Upper lobe of right lung (tissue), 1 donor: ENCODE results near the gene MFN2. TPM values are rescaled to one million over a fixed set of nuclear protein-coding genes. Genes with fewer than 3 reads are reported as not detected.

Experiments used
- ATAC-seq: fragments of 200-7000 bp; cut with Tn5 transposase; one replicate; pipeline ENCODE4 v1.9.1; 2020; ENCODE audit warnings: mild to moderate bottlenecking, moderate library complexity
- DNase-seq: peaks from one replicate; pipeline ENCODE4 v3.0.0-alpha.2; 2020
- H3K27ac ChIP-seq: fragments of 200-600 bp; one replicate; pipeline ENCODE4 v1.8.0; 2022
- H3K27me3 ChIP-seq: fragments of 200-600 bp; one replicate; pipeline ENCODE4 v1.8.0; 2022; ENCODE audit warnings: mild to moderate bottlenecking
- H3K36me3 ChIP-seq: fragments of 200-600 bp; one replicate; pipeline ENCODE4 v1.8.0; 2022
- H3K4me1 ChIP-seq: fragments of 200-600 bp; one replicate; pipeline ENCODE4 v1.8.0; 2022
- H3K4me3 ChIP-seq: fragments of 200-600 bp; one replicate; pipeline ENCODE4 v1.8.0; 2022; ENCODE audit warnings: mild to moderate bottlenecking
- H3K9me3 ChIP-seq: fragments of 200-600 bp; one replicate; pipeline ENCODE4 v1.8.0; 2022
- intact Hi-C: fragments of 100-400 bp; cut with DNase I; formaldehyde crosslinking; loops from one replicate; pipeline ENCODE4 v1.11.0; 2022
- total RNA-seq: library from RNA; stranded (reverse); fragmentation: NEBNext Ultra II Directional; extraction: Animal tissue kit (Norgen Biotek cat#: 25700); gene quantifications from one replicate; pipeline ENCODE4 v1.2.1, GENCODE V29; 2021
- TF ChIP-seq, protein P1 (sequence below): fragments of 200-600 bp; IDR thresholded peaks from one replicate; pipeline ENCODE4 v1.8.0; 2022; ENCODE audit warnings: antibody characterized with exemption
- donor health status: DM: no; HTN: yes; CAD: no; lungs with severe emphysema.

MFN2 gene
- total RNA-seq, 1 donor from 2014 or later = 89.9 TPM

DNA sequence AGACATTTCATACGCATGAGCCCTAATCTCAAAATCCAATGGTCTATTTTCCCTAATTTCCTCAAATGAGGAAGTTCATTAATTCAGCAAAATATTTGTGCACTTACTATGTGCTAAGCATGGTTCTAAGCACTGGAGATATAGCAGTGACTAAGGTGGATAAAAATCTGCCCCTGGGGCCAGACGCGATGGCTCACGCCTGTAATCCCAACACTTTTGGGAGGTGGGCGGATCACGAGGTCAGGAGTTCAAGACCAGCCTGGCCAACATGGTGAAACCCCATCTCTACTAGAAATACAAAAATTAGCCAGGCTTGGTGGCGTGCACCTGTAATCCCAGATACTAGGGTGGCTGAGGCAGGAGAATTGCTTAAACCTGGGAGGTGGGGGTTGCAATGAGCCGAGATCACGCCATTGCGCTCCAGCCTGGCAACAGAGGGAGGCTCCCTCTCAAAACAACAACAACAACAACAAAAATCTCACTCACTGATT lies 34.8 kb downstream of the MFN2 start:
- ATAC-seq (no peak), DNase-seq (no peak)
- TF ChIP-seq, protein P1, sequence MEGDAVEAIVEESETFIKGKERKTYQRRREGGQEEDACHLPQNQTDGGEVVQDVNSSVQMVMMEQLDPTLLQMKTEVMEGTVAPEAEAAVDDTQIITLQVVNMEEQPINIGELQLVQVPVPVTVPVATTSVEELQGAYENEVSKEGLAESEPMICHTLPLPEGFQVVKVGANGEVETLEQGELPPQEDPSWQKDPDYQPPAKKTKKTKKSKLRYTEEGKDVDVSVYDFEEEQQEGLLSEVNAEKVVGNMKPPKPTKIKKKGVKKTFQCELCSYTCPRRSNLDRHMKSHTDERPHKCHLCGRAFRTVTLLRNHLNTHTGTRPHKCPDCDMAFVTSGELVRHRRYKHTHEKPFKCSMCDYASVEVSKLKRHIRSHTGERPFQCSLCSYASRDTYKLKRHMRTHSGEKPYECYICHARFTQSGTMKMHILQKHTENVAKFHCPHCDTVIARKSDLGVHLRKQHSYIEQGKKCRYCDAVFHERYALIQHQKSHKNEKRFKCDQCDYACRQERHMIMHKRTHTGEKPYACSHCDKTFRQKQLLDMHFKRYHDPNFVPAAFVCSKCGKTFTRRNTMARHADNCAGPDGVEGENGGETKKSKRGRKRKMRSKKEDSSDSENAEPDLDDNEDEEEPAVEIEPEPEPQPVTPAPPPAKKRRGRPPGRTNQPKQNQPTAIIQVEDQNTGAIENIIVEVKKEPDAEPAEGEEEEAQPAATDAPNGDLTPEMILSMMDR = no peak
- Histone ChIP-seq H3K27me3 (no peaks in the 10 kb centered on the region), H3K9me3 (no peaks in the 10 kb centered on the region), H3K4me3 (no peak overlapping the region), H3K36me3 (peaks cover 28% of the 10 kb centered on the region), H3K27ac (peak overlapping the region; percentile 55), H3K4me1 (peaks cover 6% of the 10 kb centered on the region)
- intact Hi-C loops = no loop called here

DNA sequence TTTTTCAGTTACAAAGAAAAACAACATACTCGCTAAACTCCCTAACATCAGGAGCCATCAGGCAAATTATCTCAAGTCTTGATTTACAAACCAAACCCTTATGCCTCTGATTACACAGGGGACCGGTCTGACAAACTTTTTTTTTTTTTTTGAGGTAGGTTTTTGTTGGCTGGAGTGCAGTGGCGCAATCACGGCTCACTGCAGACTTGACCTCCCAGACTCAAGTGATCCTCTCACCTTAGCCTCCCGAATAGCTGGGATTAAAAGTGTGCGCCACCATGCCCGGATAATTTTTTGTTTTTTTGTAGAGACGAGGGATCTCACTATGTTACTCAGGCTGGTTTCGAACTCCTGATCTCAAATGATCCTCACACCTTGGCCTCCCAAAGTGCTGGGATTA lies 35.3 kb downstream of the MFN2 start:
- Histone ChIP-seq H3K27me3 (no peaks in the 10 kb centered on the region), H3K9me3 (no peaks in the 10 kb centered on the region), H3K27ac (peak overlapping the region; percentile 55), H3K4me3 (no peak overlapping the region), H3K36me3 (peaks cover 24% of the 10 kb centered on the region), H3K4me1 (peaks cover 6% of the 10 kb centered on the region)
- no peak for ATAC-seq
- DNase-seq = no peak
- TF ChIP-seq, protein P1 = no peak
- intact Hi-C loops = no loop called here

DNA sequence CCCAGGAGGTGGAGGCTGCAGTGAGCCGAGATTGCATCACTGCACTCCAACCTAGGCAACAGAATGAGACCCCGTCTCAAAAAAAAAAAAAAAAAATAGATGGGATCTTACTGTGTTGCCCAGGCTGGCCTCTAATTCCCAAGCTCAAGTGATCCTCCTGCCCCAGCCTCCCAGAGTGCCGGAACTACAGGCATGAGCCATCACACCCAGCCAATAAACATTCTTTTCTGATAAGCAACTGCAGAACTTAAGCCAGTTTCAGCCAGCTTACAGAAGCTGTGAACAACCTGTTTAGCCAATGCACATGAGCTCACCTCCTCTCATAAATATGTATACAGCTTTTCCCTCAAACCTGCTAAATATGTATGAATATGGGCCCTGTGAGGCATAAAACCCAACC lies 35.9 kb downstream of the MFN2 start:
- H3K27me3 ChIP-seq = no peaks in the 10 kb centered on the region
- no peak for ATAC-seq
- TF ChIP-seq, protein P1 = no peak
- H3K9me3 ChIP-seq = no peaks in the 10 kb centered on the region
- no peak for DNase-seq
- intact Hi-C loops = no loop called here
- no peak overlapping the region for H3K4me3 ChIP-seq
- H3K4me1 ChIP-seq = peaks cover 6% of the 10 kb centered on the region
- H3K27ac ChIP-seq = no peak overlapping the region
- H3K36me3 ChIP-seq = peaks cover 17% of the 10 kb centered on the region

DNA sequence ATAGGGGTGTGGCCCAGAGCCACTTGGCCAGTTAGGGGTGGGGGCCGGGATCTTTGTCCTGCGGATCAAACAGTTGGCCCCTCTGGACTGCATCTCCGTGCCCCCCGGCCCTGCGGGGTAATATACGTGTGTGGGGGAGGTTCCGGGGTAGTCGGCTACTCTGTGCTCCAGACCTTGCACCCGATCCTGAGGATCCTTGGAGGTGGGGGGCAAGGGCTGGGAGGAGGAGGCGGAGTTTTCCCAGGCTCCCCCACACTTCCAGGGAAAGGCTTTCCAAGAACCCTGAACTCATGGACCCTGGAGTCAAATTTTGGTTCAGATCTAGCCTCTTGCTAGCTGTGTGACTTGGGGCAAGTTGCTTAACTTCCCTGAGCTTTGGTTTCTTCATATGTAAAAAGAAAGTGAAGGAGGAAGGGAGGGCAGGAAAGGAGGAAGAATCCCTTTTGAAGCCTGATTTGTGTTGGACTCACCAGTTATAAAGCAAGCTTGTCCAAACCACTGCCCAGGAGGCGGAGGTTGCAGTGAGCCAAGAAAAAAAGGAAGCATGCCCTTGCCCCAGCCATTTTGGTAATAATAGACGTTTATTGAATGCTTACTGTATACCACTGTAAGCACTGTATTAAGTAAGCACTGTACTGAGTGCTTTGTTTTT lies 39.7 kb downstream of the MFN2 start:
- Histone ChIP-seq H3K4me3 (peak overlapping the region; percentile 99), H3K4me1 (no peaks in the 10 kb centered on the region), H3K27ac (peak overlapping the region; percentile 89), H3K9me3 (no peaks in the 10 kb centered on the region), H3K27me3 (no peaks in the 10 kb centered on the region), H3K36me3 (peaks cover 25% of the 10 kb centered on the region)
- ATAC-seq (peak; percentile 43), DNase-seq (no peak)
- TF ChIP-seq, protein P1 = no peak
- intact Hi-C loops = no loop called here

DNA sequence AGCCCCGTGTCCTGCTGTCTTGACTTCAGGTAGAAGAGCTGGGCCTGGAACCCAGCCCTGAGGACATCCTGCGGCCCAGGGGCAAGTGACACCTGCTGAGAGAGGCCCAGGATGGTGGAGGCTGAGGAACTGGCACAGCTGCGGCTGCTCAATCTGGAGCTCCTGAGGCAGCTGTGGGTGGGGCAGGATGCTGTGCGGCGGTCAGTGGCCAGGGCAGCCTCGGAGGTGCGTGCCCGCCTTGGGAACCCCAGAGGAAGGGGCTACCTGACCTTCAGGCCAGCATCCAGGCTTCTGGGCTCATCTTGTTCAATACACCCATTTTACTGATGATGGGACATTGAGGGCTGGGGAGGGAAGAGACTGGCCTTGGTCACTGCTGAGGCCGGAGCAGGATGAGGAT lies 41.4 kb downstream of the MFN2 start:
- Histone ChIP-seq H3K4me3 (no peak overlapping the region), H3K27ac (no peak overlapping the region), H3K4me1 (no peaks in the 10 kb centered on the region), H3K9me3 (no peaks in the 10 kb centered on the region), H3K36me3 (peaks cover 35% of the 10 kb centered on the region), H3K27me3 (no peaks in the 10 kb centered on the region)
- ATAC-seq = no peak
- intact Hi-C loops = no loop called here
- TF ChIP-seq, protein P1 = no peak
- DNase-seq = no peak
